ENCODE measurements around the gene SH2D3A.

Gene SH2D3A

DNA sequence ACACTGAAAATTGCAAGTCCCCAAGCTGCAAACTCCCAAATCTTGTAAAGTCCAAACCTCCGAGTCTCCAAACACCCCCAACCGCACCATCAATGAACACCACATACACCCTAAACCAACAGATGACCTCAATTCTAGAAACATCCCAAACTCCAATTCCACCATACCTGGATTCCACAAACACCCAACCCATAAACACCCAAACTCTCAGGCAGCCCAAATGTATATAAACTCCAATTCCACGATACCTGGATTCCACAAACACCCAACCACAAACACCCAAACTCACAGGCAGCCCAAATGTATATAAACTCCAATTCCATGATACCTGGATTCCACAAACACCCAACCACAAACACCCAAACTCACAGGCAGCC lies 47.3 kb downstream of the SH2D3A start:
- H3K9me2 ChIP-seq (ENCODE audit: low read depth, low read length) = no peaks in the 10 kb centered on the region
- H4K20me1 ChIP-seq (ENCODE audit: insufficient read depth, low read length) = no peaks in the 10 kb centered on the region
- H3K4me2 ChIP-seq (ENCODE audit: low read length) = no peak overlapping the region
- H3K27me3 ChIP-seq (ENCODE audit: insufficient read depth, low read length) = no peaks in the 10 kb centered on the region
- no peaks in the 10 kb centered on the region for H3K36me3 ChIP-seq (ENCODE audit: insufficient read depth, low read length)
- H3K79me2 ChIP-seq (ENCODE audit: insufficient read depth, low read length) = no peaks in the 10 kb centered on the region
- peaks cover 22% of the 10 kb centered on the region for H3K4me1 ChIP-seq (ENCODE audit: insufficient read depth, low read length, severe bottlenecking)
- H3K27ac ChIP-seq (ENCODE audit: low read depth, low read length, poor library complexity, severe bottlenecking) = no peak overlapping the region
- H3K4me3 ChIP-seq (ENCODE audit: low read depth, low read length, poor library complexity, severe bottlenecking) = no peak overlapping the region
- TF ChIP-seq EZH2 (IDR thresholded peaks at IDR 0.05; ENCODE audit: borderline replicate concordance, low read length) = no peak
- TF ChIP-seq, protein P1, sequence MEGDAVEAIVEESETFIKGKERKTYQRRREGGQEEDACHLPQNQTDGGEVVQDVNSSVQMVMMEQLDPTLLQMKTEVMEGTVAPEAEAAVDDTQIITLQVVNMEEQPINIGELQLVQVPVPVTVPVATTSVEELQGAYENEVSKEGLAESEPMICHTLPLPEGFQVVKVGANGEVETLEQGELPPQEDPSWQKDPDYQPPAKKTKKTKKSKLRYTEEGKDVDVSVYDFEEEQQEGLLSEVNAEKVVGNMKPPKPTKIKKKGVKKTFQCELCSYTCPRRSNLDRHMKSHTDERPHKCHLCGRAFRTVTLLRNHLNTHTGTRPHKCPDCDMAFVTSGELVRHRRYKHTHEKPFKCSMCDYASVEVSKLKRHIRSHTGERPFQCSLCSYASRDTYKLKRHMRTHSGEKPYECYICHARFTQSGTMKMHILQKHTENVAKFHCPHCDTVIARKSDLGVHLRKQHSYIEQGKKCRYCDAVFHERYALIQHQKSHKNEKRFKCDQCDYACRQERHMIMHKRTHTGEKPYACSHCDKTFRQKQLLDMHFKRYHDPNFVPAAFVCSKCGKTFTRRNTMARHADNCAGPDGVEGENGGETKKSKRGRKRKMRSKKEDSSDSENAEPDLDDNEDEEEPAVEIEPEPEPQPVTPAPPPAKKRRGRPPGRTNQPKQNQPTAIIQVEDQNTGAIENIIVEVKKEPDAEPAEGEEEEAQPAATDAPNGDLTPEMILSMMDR (IDR thresholded peaks at IDR 0.05; ENCODE audit: low read length) = no peak
- no peak overlapping the region for H2AFZ ChIP-seq (ENCODE audit: low read length)
- no peak overlapping the region for H3K9ac ChIP-seq (ENCODE audit: low read length)
- no peaks in the 10 kb centered on the region for H3F3A ChIP-seq (ENCODE audit: insufficient read depth, low read length)
- no peaks in the 10 kb centered on the region for H3K9me3 ChIP-seq (ENCODE audit: low read length)

DNA sequence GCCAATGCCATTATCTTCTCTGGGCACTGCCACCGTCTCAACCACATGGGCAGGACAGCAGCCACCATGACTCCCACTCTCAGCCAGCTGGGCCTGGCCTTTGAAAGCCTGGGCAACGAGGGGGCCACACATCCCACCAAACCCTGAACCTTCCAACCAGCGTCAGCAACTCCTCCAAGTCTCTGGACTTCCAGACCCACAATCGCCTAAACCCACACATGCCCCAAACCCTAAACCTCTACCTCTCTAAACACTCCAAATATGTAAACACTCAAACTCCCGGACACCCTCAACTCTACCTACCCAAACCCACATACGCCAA lies 47.7 kb downstream of the SH2D3A start:
- no peaks in the 10 kb centered on the region for H3F3A ChIP-seq (ENCODE audit: insufficient read depth, low read length)
- H3K9ac ChIP-seq (ENCODE audit: low read length) = no peak overlapping the region
- no peak overlapping the region for H3K27ac ChIP-seq (ENCODE audit: low read depth, low read length, poor library complexity, severe bottlenecking)
- H3K4me2 ChIP-seq (ENCODE audit: low read length) = no peak overlapping the region
- H3K36me3 ChIP-seq (ENCODE audit: insufficient read depth, low read length) = no peaks in the 10 kb centered on the region
- H3K9me3 ChIP-seq (ENCODE audit: low read length) = no peaks in the 10 kb centered on the region
- H3K4me1 ChIP-seq (ENCODE audit: insufficient read depth, low read length, severe bottlenecking) = peaks cover 22% of the 10 kb centered on the region
- TF ChIP-seq EZH2 (IDR thresholded peaks at IDR 0.05; ENCODE audit: borderline replicate concordance, low read length) = no peak
- TF ChIP-seq, protein P1 (IDR thresholded peaks at IDR 0.05; ENCODE audit: low read length) = no peak
- no peak overlapping the region for H2AFZ ChIP-seq (ENCODE audit: low read length)
- H3K27me3 ChIP-seq (ENCODE audit: insufficient read depth, low read length) = no peaks in the 10 kb centered on the region
- H3K4me3 ChIP-seq (ENCODE audit: low read depth, low read length, poor library complexity, severe bottlenecking) = no peak overlapping the region
- no peaks in the 10 kb centered on the region for H4K20me1 ChIP-seq (ENCODE audit: insufficient read depth, low read length)
- no peaks in the 10 kb centered on the region for H3K79me2 ChIP-seq (ENCODE audit: insufficient read depth, low read length)
- H3K9me2 ChIP-seq (ENCODE audit: low read depth, low read length) = no peaks in the 10 kb centered on the region

DNA sequence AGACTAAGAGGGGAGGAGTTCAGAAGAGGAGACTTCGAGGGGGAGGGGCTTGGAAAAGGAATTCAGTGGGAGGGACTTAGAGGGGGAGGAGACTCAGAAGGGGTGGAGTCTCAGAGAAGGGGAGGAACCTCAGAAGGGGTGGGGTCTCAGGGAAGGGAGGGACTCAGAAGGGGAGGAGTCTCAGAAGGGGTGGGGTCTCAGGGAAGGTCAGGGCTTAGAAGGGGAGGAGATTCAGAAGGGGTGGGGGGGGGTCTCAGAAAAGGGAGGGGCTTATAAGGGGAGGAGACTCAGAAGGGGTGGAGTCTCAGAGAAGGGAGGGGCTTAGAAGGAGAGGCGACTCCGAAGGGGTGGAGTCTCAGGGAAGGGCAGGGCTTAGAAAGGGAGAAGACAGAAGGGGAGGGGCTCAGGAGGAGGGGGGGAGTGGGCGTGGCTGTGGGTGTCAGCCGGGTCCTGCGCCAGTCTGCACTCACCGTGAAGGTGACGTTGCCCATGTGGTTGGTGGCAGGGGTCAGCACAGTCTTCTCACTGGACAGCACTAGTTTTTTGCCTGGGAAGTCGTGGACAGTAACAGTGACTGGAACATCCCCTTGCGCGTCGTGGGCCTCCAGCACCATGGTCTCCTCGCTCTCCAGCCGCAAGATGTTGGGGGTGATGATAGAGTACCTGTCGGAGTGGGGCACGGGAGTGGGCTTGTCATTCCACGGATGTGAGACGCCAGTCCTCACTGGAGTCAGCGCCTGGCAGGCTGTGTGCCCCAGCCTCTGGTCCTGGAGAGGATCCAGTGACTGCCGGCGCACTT lies 48.3 kb downstream of the SH2D3A start:
- no peak for TF ChIP-seq EZH2 (IDR thresholded peaks at IDR 0.05; ENCODE audit: borderline replicate concordance, low read length)
- TF ChIP-seq, protein P1 (IDR thresholded peaks at IDR 0.05; ENCODE audit: low read length) = no peak
- Histone ChIP-seq H3K9ac (ENCODE audit: low read length) (no peak overlapping the region), H3K9me3 (ENCODE audit: low read length) (no peaks in the 10 kb centered on the region), H3K79me2 (ENCODE audit: insufficient read depth, low read length) (no peaks in the 10 kb centered on the region), H3K4me3 (ENCODE audit: low read depth, low read length, poor library complexity, severe bottlenecking) (no peak overlapping the region), H2AFZ (ENCODE audit: low read length) (no peak overlapping the region), H3K36me3 (ENCODE audit: insufficient read depth, low read length) (no peaks in the 10 kb centered on the region), H3K4me1 (ENCODE audit: insufficient read depth, low read length, severe bottlenecking) (peaks cover 22% of the 10 kb centered on the region), H3K27me3 (ENCODE audit: insufficient read depth, low read length) (no peaks in the 10 kb centered on the region), H4K20me1 (ENCODE audit: insufficient read depth, low read length) (no peaks in the 10 kb centered on the region), H3K27ac (ENCODE audit: low read depth, low read length, poor library complexity, severe bottlenecking) (no peak overlapping the region), H3K9me2 (ENCODE audit: low read depth, low read length) (no peaks in the 10 kb centered on the region), H3F3A (ENCODE audit: insufficient read depth, low read length) (no peaks in the 10 kb centered on the region), H3K4me2 (ENCODE audit: low read length) (no peak overlapping the region)
